HCT116 (cell line): Measurements from ENCODE around the gene PIK3CD. TPM values are rescaled to one million over a fixed set of nuclear protein-coding genes. Genes with fewer than 3 reads are reported as not detected.

Source experiments
- ATAC-seq: fragments of 200-7000 bp; cut with Tn5 transposase; 2 replicates; pipeline ENCODE4 v1.9.1; 2020; ENCODE audit warnings: mild to moderate bottlenecking, moderate library complexity
- BruUV-seq: library from RNA; stranded (reverse); fragments of 400-500 nt; replicated peaks from 2 replicates; lab custom pipeline; 2021; lab: Mats Ljungman, UMichigan
- CTCF ChIA-PET: fragments of 300-600 bp; sonication (Branson Sonifier 250); formaldehyde crosslinking; loops from one replicate; lab custom pipeline; 2021; ENCODE audit warnings: antibody characterized with exemption; lab: Charles Lee
- POLR2A ChIA-PET: fragments of 300-600, 350-600 bp; sonication (Branson Sonifier 250); formaldehyde crosslinking; loops from one replicate; lab custom pipeline; 2021; ENCODE audit warnings: antibody characterized with exemption; lab: Charles Lee
- RAD21 ChIA-PET, 2 experiments: fragments of 300-600 bp; sonication (Branson Sonifier 250); formaldehyde crosslinking; loops; one replicate each; lab custom pipeline; 2023; ENCODE audit warnings: low total read pairs in 2 of 2; ENCODE audit not compliant: uncharacterized antibody in 2 of 2, unreplicated experiment in 2 of 2, low non-redundant PET in 1 of 2; lab: Charles Lee
- DNase-seq: peaks from one replicate; pipeline ENCODE4 v3.0.0-alpha.2; 2010; ENCODE audit warnings: low read depth, low spot score
- H2AFZ ChIP-seq: fragments of 200-600 bp; shearing (Covaris generic), sonication (generic); 2 replicates; pipeline ENCODE4 v1.6.1; 2017; ENCODE audit warnings: low read depth, mixed run types, mixed read lengths, antibody characterized with exemption, low read length; ENCODE audit not compliant: poor library complexity, severe bottlenecking
- H3K27ac ChIP-seq: 2 replicates; pipeline ENCODE4 v1.5.1; 2012; ENCODE audit warnings: low read depth, low read length
- H3K27me3 ChIP-seq: fragments of 200-600 bp; sonication (generic); 2 replicates; pipeline ENCODE4 v1.6.1; 2016; ENCODE audit warnings: mixed run types, low read length, mixed read lengths; ENCODE audit not compliant: insufficient read depth
- H3K36me3 ChIP-seq, 2 experiments: fragments of 200-500 bp in 1 of 2; fragments of 200-600 bp in 1 of 2; sonication (Bioruptor generic) in 1 of 2; sonication (generic) in 1 of 2; 2 replicates each; pipeline versions ENCODE4 v1.5.1 to v1.6.1; 2014 to 2016; ENCODE audit warnings: low read length in 2 of 2, inconsistent platforms in 1 of 2, mixed read lengths in 1 of 2, mixed run types in 1 of 2; ENCODE audit not compliant: insufficient read depth in 2 of 2, control insufficient read depth in 1 of 2
- H3K4me1 ChIP-seq, 2 experiments: fragments of 200-600 bp in 1 of 2; sonication (generic) in 1 of 2; 2 replicates each; pipeline versions ENCODE4 v1.5.1 to v1.6.1; 2012 to 2017; ENCODE audit warnings: low read length in 2 of 2, inconsistent platforms in 1 of 2, mild to moderate bottlenecking in 1 of 2, mixed read lengths in 1 of 2, mixed run types in 1 of 2, moderate library complexity in 1 of 2; ENCODE audit not compliant: insufficient read depth in 2 of 2, control insufficient read depth in 1 of 2
- H3K4me2 ChIP-seq: fragments of 200-600 bp; sonication (generic); 2 replicates; pipeline ENCODE4 v1.6.1; 2017; ENCODE audit warnings: mixed run types, low read length, mixed read lengths
- H3K4me3 ChIP-seq, 2 experiments: fragments of 200-600 bp in 1 of 2; sonication (generic) in 1 of 2; replicated peaks in 1 of 2; 2 replicates each; pipeline ENCODE4 v1.5.1; 2011 to 2016; ENCODE audit warnings: low read length in 2 of 2, control low read depth in 1 of 2, low read depth in 1 of 2, mild to moderate bottlenecking in 1 of 2, mixed read lengths in 1 of 2, mixed run types in 1 of 2
- H3K79me2 ChIP-seq: fragments of 200-600 bp; sonication (generic); 2 replicates; pipeline ENCODE4 v1.6.1; 2017; ENCODE audit warnings: mild to moderate bottlenecking, mixed run types, low read length, moderate library complexity, mixed read lengths; ENCODE audit not compliant: insufficient read depth
- H3K9ac ChIP-seq: fragments of 200-600 bp; sonication (generic); 2 replicates; pipeline ENCODE4 v1.6.1; 2016; ENCODE audit warnings: low read length, mixed read lengths
- H3K9me2 ChIP-seq: fragments of 200-600 bp; sonication (generic), shearing (Covaris generic); 2 replicates; pipeline ENCODE4 v1.6.1; 2017; ENCODE audit warnings: mixed run types, mild to moderate bottlenecking, moderate library complexity; ENCODE audit not compliant: insufficient read depth
- H3K9me3 ChIP-seq, 2 experiments: fragments of 200-500 bp in 1 of 2; fragments of 200-600 bp in 1 of 2; sonication (Bioruptor generic) in 1 of 2; sonication (generic) in 1 of 2; 2 replicates each; pipeline ENCODE4 v1.6.1; 2014 to 2017; ENCODE audit warnings: low read length in 2 of 2, mixed read lengths in 2 of 2, inconsistent platforms in 1 of 2, low read depth in 1 of 2, mild to moderate bottlenecking in 1 of 2, mixed run types in 1 of 2, moderate library complexity in 1 of 2; ENCODE audit not compliant: control insufficient read depth in 1 of 2, insufficient read depth in 1 of 2
- H4K20me1 ChIP-seq: fragments of 200-600 bp; sonication (generic), shearing (Covaris generic); 2 replicates; pipeline ENCODE4 v1.6.1; 2017; ENCODE audit warnings: mixed run types, mild to moderate bottlenecking, moderate library complexity; ENCODE audit not compliant: insufficient read depth
- ATF3 ChIP-seq: IDR thresholded peaks from 2 replicates; pipeline ENCODE4 v1.6.1; 2012
- CBX3 ChIP-seq: IDR thresholded peaks from 2 replicates; pipeline ENCODE4 v1.6.1; 2012; ENCODE audit warnings: low read depth
- CTCF ChIP-seq, 3 experiments: fragments of 200-600 bp in 1 of 3; sonication (generic) in 1 of 3; IDR thresholded peaks in 2 of 3; conservative IDR thresholded peaks in 1 of 3; 2 replicates each; pipeline ENCODE4 v1.5.1; 2012 to 2017; ENCODE audit warnings: low read depth in 2 of 3, low read length in 2 of 3, antibody characterized with exemption in 1 of 3, borderline replicate concordance in 1 of 3, control low read depth in 1 of 3, mild to moderate bottlenecking in 1 of 3, mixed read lengths in 1 of 3, mixed run types in 1 of 3, moderate library complexity in 1 of 3; ENCODE audit not compliant: insufficient read depth in 1 of 3
- ELF1 ChIP-seq: IDR thresholded peaks from 2 replicates; pipeline ENCODE4 v1.6.1; 2012; ENCODE audit warnings: low read depth, borderline replicate concordance
- EZH2 ChIP-seq: fragments of 200-600 bp; sonication (generic); IDR thresholded peaks from 2 replicates; pipeline ENCODE4 v1.6.1; 2017; ENCODE audit warnings: antibody characterized with exemption, mixed run types
- EZH2phosphoT487 ChIP-seq: fragments of 200-600 bp; IDR thresholded peaks from 2 replicates; pipeline ENCODE4 v1.6.1; 2018; ENCODE audit warnings: antibody characterized with exemption, borderline replicate concordance
- REST ChIP-seq: IDR thresholded peaks from 2 replicates; pipeline ENCODE4 v1.6.1; 2012; ENCODE audit warnings: low read depth
- TCF7L2 ChIP-seq: IDR thresholded peaks from 2 replicates; pipeline ENCODE4 v1.7.0; 2011; ENCODE audit warnings: borderline replicate concordance, inconsistent platforms; ENCODE audit not compliant: insufficient read depth, insufficient read length; ENCODE audit errors: extremely low read depth
- YY1 ChIP-seq: IDR thresholded peaks from 2 replicates; pipeline ENCODE4 v1.6.1; 2011; ENCODE audit warnings: low read length, low read depth, moderate library complexity, mild to moderate bottlenecking; ENCODE audit not compliant: insufficient replicate concordance; ENCODE audit errors: extremely low read depth
- ZBTB33 ChIP-seq: IDR thresholded peaks from 2 replicates; pipeline ENCODE4 v1.6.1; 2011; ENCODE audit warnings: mild to moderate bottlenecking, low read length, moderate library complexity; ENCODE audit not compliant: insufficient replicate concordance; ENCODE audit errors: extremely low read depth
- ZFX ChIP-seq: fragments of 450-650 bp; IDR thresholded peaks from 2 replicates; pipeline ENCODE4 v1.6.1; 2017
- intact Hi-C: fragments of 100-400 bp; cut with micrococcal nuclease; formaldehyde crosslinking; loops from 2 replicates; pipeline ENCODE4 v1.10.0; 2022
- total RNA-seq: library from RNA; stranded (reverse); gene quantifications from one replicate; pipeline ENCODE4 v1.2.1, GENCODE V29; 2021; ENCODE audit not compliant: unreplicated experiment

Gene PIK3CD
- total RNA-seq, 1 experiment from 2014 or later, result 9.2 TPM

GRCh38 chr1:9736241-9736640, 84.7 kb downstream of the PIK3CD start:
- Histone ChIP-seq H2AFZ (no peak overlapping the region), H4K20me1 (no peaks in the 10 kb centered on the region), H3K36me3 (peaks cover 32 to 62% of the 10 kb centered on the region in 2 experiments), H3K4me3 (no peak overlapping the region), H3K9ac (no peak overlapping the region), H3K27ac (no peak overlapping the region), H3K79me2 (no peaks in the 10 kb centered on the region), H3K9me3 (no peaks in the 10 kb centered on the region), H3K4me2 (no peak overlapping the region), H3K27me3 (no peaks in the 10 kb centered on the region), H3K9me2 (no peaks in the 10 kb centered on the region), H3K4me1 (no peaks in the 10 kb centered on the region)
- ChIA-PET CTCF (no interaction called here), POLR2A (no interaction called here), RAD21 (no interaction called here)
- ATAC-seq (no peak), DNase-seq (no peak)
- intact Hi-C loops, result no loop called here
- TF ChIP-seq TCF7L2 (no peak), ZFX (no peak), ELF1 (no peak), YY1 (no peak), EZH2phosphoT487 (no peak), ATF3 (no peak), EZH2 (no peak), CBX3 (no peak), ZBTB33 (no peak), CTCF (IDR thresholded peaks at IDR 0.05 in 2 of 3, conservative IDR thresholded peaks at IDR 0.05 in 1 of 3; ENCODE audit: borderline replicate concordance in 1 of 3, insufficient read depth in 1 of 3, low read depth in 2 of 3, low read length in 2 of 3) (no peak), REST (no peak)
- BruUV-seq, result no TSS peak
